ENCODE measurements around the gene OR1I1.
"Not testable (repeated sequence)": the region's sequence is repeated elsewhere in the genome, so short reads cannot be mapped to it uniquely, and the experiment has no call there.

OR1I1 gene

DNA sequence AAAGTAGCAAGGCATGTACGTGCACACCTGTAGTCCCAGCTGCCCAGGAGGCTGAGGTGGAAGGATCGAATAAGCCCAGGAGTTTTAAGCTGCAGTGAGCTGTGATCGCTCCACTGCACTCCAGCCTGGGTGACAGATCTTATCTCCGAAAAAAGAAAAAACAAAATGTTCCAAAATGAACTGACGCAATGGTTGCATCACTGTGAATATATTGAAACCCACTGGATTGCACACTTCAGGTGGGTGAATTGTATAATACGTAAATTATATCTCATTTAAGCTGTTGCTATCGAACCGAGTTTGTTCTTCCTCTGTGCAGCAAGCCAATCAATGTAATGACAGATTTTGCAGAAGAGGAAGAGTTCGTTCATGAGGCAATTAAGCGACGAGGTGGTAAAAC lies 34.3 kb upstream of the OR1I1 start:
- POLR2A ChIA-PET: no interaction called here
- H3K27ac ChIP-seq (ENCODE audit: insufficient read depth in 1 of 2, low read depth in 1 of 2, low read length in 2 of 2, poor library complexity in 1 of 2, severe bottlenecking in 2 of 2): no peak overlapping the region
- H3K36me3 ChIP-seq (ENCODE audit: control insufficient read depth in 4 of 4, insufficient read depth in 4 of 4, low read length in 3 of 4): no peaks in the 10 kb centered on the region
- peaks cover 0 to 3% (median 0%) of the 10 kb centered on the region in 5 experiments for H3K9me3 ChIP-seq (ENCODE audit: control extremely low read depth in 1 of 5, control insufficient read depth in 4 of 5, insufficient read depth in 2 of 5, low read depth in 1 of 5, low read length in 4 of 5)
- peaks cover 0 to 5% (median 3%) of the 10 kb centered on the region in 5 experiments for H3K27me3 ChIP-seq (replicated peaks in 2 of 5; ENCODE audit: control insufficient read depth in 4 of 5, insufficient read depth in 5 of 5, low read length in 4 of 5)
- H3K4me3 ChIP-seq (ENCODE audit: control insufficient read depth in 1 of 7, extremely low read depth in 1 of 7, insufficient read depth in 4 of 7, low read depth in 2 of 7, low read length in 6 of 7): no peak overlapping the region
- DNase-seq: no peak
- 68% methylated on average over 10 of the region's 11 CpGs for WGBS (ENCODE audit: insufficient coverage)
- CTCF ChIA-PET: no interaction called here
- H3K4me1 ChIP-seq (ENCODE audit: control extremely low read depth in 1 of 4, control insufficient read depth in 4 of 4, insufficient read depth in 4 of 4, low read length in 3 of 4): no peaks in the 10 kb centered on the region

DNA sequence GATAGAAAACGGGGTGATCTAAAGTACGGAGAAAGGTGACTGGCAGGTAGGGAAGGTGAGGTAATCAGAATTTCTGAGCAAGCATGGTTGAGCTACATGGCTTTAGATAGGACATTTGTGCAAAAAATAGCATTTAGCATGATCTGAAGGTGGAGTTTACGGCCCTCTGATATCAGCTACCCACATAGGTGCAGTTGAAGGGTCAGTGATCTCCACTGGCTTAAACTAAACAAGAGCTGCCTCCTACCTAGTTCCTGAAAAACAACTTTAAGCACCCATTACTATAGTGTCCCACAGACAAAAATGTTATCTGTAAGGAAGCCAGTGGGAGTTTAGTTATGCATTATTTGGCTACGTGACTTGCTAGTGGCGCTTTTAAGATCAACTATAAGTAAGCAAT lies 33.9 kb upstream of the OR1I1 start:
- DNase-seq: no peak
- H3K9me3 ChIP-seq (ENCODE audit: control extremely low read depth in 1 of 5, control insufficient read depth in 4 of 5, insufficient read depth in 2 of 5, low read depth in 1 of 5, low read length in 4 of 5): peaks cover 0 to 3% (median 0%) of the 10 kb centered on the region in 5 experiments
- H3K27ac ChIP-seq (ENCODE audit: insufficient read depth in 1 of 2, low read depth in 1 of 2, low read length in 2 of 2, poor library complexity in 1 of 2, severe bottlenecking in 2 of 2): no peak overlapping the region
- peaks cover 0 to 5% (median 3%) of the 10 kb centered on the region in 5 experiments for H3K27me3 ChIP-seq (replicated peaks in 2 of 5; ENCODE audit: control insufficient read depth in 4 of 5, insufficient read depth in 5 of 5, low read length in 4 of 5)
- ChIA-PET CTCF (no interaction called here), POLR2A (no interaction called here)
- H3K4me3 ChIP-seq (ENCODE audit: control insufficient read depth in 1 of 7, extremely low read depth in 1 of 7, insufficient read depth in 4 of 7, low read depth in 2 of 7, low read length in 6 of 7): no peak overlapping the region
- 100% methylated on average over 2 of the region's 5 CpGs for WGBS (ENCODE audit: insufficient coverage)
- H3K4me1 ChIP-seq (ENCODE audit: control extremely low read depth in 1 of 4, control insufficient read depth in 4 of 4, insufficient read depth in 4 of 4, low read length in 3 of 4): no peaks in the 10 kb centered on the region
- H3K36me3 ChIP-seq (ENCODE audit: control insufficient read depth in 4 of 4, insufficient read depth in 4 of 4, low read length in 3 of 4): no peaks in the 10 kb centered on the region

DNA sequence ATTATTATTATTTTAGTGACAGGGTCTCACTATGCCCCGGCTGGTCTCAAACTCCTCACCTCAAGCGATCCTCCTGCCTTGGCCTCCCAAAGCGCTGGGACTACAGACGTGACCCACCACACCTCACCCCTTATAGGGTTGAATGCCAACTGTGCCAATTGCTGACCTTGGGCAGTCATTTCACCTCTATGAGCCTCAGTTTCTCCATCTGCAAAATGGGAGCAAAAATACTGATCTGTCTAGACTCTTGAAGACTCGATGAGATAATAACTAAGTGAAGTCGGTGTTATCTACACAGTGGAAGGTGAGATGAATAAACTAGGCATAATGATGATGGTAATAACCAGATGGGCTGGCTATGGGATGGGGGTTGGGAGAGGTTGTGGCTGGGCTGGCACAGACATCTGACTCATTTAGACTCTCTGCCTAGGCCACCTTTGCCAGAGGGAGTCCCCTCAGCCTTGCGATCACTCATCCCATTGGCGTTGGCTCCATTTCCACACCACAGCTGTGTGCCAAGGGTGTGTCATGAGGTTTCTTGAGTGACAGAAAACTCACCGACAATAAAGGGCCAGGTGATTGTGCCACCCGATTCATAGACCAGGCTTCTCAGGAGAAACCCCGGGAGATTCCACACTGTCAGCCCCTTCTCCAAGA lies 33.0 kb upstream of the OR1I1 start, which contains the start of gene CASP14:
CASP14 (plus strand) TSS at position 596 of the 657 bp plus-strand sequence. CDS start 2,772 bp downstream, outside the sequence.
- Histone ChIP-seq H3K27ac (ENCODE audit: insufficient read depth in 1 of 2, low read depth in 1 of 2, low read length in 2 of 2, poor library complexity in 1 of 2, severe bottlenecking in 2 of 2) (no peak within 1 kb of the TSS), H3K9me3 (ENCODE audit: control extremely low read depth in 1 of 5, control insufficient read depth in 4 of 5, insufficient read depth in 2 of 5, low read depth in 1 of 5, low read length in 4 of 5) (peaks cover 0 to 3% (median 0%) of the 10 kb centered on the region in 5 experiments), H3K4me3 (ENCODE audit: control insufficient read depth in 1 of 7, extremely low read depth in 1 of 7, insufficient read depth in 4 of 7, low read depth in 2 of 7, low read length in 6 of 7) (no peak within 1 kb of the TSS), H3K27me3 (replicated peaks in 2 of 5; ENCODE audit: control insufficient read depth in 4 of 5, insufficient read depth in 5 of 5, low read length in 4 of 5) (peaks cover 0 to 5% (median 3%) of the 10 kb centered on the region in 5 experiments), H3K4me1 (ENCODE audit: control extremely low read depth in 1 of 4, control insufficient read depth in 4 of 4, insufficient read depth in 4 of 4, low read length in 3 of 4) (no peaks in the 10 kb centered on the region), H3K36me3 (ENCODE audit: control insufficient read depth in 4 of 4, insufficient read depth in 4 of 4, low read length in 3 of 4) (no peaks in the 10 kb centered on the region)
- POLR2A ChIA-PET: no interaction called here
- 93% methylated on average over 9 of the region's 11 CpGs for WGBS (ENCODE audit: insufficient coverage)
- DNase-seq: no peak
- CTCF ChIA-PET: no interaction called here

DNA sequence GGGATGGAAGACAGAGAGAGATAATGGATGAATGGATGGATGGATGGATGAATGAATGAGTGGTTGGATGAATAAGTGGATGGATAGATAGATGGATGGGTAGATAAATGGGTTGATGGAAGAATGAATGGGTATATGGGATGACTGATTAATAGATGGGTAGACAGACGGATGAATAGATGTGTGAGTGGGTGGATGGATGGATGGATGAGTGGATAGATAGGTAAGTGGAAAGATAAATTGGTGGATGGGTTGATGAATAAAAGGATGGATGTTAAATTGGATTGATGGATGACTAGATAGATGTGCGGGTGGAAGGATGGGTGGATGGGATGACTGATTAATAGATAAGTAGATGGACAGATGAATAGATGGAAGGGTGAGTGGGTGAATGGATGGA lies 31.4 kb upstream of the OR1I1 start:
- no peak overlapping the region for H3K4me3 ChIP-seq (ENCODE audit: control insufficient read depth in 1 of 7, extremely low read depth in 1 of 7, insufficient read depth in 4 of 7, low read depth in 2 of 7, low read length in 6 of 7)

DNA sequence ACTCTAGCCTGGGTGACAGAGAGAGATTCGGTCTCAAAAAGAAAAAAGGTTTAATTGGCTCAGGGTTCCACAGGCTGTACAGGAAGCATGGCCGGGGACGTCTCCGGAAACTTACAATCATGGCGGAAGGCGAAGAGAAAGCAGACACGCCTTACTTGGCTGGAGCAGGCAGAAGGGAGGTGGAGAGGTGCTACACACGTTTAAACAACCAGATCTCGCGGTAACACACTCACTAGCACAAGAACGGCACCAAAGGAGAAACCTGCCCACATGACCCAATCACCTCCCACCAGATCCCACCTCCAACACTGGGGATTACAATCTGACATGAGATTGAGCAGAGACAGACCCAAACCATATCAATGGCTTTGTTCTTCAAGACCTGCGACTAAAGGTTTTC lies 20.0 kb upstream of the OR1I1 start:
- POLR2A ChIA-PET: no interaction called here
- DNase-seq: no peak
- Histone ChIP-seq H3K4me3 (ENCODE audit: control insufficient read depth in 1 of 7, extremely low read depth in 1 of 7, insufficient read depth in 4 of 7, low read depth in 2 of 7, low read length in 6 of 7) (no peak overlapping the region), H3K27me3 (replicated peaks in 2 of 5; ENCODE audit: control insufficient read depth in 4 of 5, insufficient read depth in 5 of 5, low read length in 4 of 5) (peaks cover 0 to 6% (median 3%) of the 10 kb centered on the region in 5 experiments), H3K4me1 (ENCODE audit: control extremely low read depth in 1 of 4, control insufficient read depth in 4 of 4, insufficient read depth in 4 of 4, low read length in 3 of 4) (no peaks in the 10 kb centered on the region), H3K9me3 (ENCODE audit: control extremely low read depth in 1 of 5, control insufficient read depth in 4 of 5, insufficient read depth in 2 of 5, low read depth in 1 of 5, low read length in 4 of 5) (peaks cover 0 to 3% (median 0%) of the 10 kb centered on the region in 5 experiments), H3K36me3 (ENCODE audit: control insufficient read depth in 4 of 4, insufficient read depth in 4 of 4, low read length in 3 of 4) (no peaks in the 10 kb centered on the region), H3K27ac (ENCODE audit: insufficient read depth in 1 of 2, low read depth in 1 of 2, low read length in 2 of 2, poor library complexity in 1 of 2, severe bottlenecking in 2 of 2) (no peak overlapping the region)
- WGBS (ENCODE audit: insufficient coverage): 92% methylated on average over 7 of the region's 12 CpGs
- CTCF ChIA-PET: no interaction called here

More for the DNA sequence above, 31.4 kb upstream of the OR1I1 start:
- H3K4me1 ChIP-seq (ENCODE audit: control extremely low read depth in 1 of 4, control insufficient read depth in 4 of 4, insufficient read depth in 4 of 4, low read length in 3 of 4): no peaks in the 10 kb centered on the region
- no peak for DNase-seq
- peaks cover 0 to 6% (median 5%) of the 10 kb centered on the region in 5 experiments for H3K27me3 ChIP-seq (replicated peaks in 2 of 5; ENCODE audit: control insufficient read depth in 4 of 5, insufficient read depth in 5 of 5, low read length in 4 of 5)
- 94% methylated on average over 2 of the region's 2 CpGs for WGBS (ENCODE audit: insufficient coverage)
- ChIA-PET POLR2A (no interaction called here), CTCF (no interaction called here)
- peaks cover 0 to 3% (median 0%) of the 10 kb centered on the region in 5 experiments for H3K9me3 ChIP-seq (ENCODE audit: control extremely low read depth in 1 of 5, control insufficient read depth in 4 of 5, insufficient read depth in 2 of 5, low read depth in 1 of 5, low read length in 4 of 5)
- no peak overlapping the region for H3K27ac ChIP-seq (ENCODE audit: insufficient read depth in 1 of 2, low read depth in 1 of 2, low read length in 2 of 2, poor library complexity in 1 of 2, severe bottlenecking in 2 of 2)
- H3K36me3 ChIP-seq (ENCODE audit: control insufficient read depth in 4 of 4, insufficient read depth in 4 of 4, low read length in 3 of 4): no peaks in the 10 kb centered on the region

DNA sequence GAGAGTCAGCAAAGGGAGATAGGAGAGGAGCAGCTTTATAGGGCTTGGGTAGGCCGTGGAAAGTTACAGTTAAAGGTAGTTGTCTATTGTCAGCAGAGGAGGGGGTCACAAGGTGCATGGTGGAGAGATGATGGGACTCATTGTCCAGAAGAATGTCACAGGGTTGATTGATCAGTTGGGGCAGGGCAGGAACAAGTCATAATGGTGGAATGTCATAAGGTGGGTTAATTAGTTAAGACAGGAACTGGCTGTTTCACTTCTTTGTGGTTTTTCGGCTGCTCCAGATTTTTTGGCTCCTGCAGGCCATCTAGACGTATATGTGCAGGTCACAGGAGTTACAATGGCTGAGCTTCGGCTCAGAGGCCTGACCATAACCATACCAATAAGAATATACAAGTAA lies 11.6 kb upstream of the OR1I1 start:
- H3K27ac ChIP-seq (ENCODE audit: insufficient read depth in 1 of 2, low read depth in 1 of 2, low read length in 2 of 2, poor library complexity in 1 of 2, severe bottlenecking in 2 of 2); H3K27me3 ChIP-seq (replicated peaks in 2 of 5; ENCODE audit: control insufficient read depth in 4 of 5, insufficient read depth in 5 of 5, low read length in 4 of 5); H3K9me3 ChIP-seq (ENCODE audit: control extremely low read depth in 1 of 5, control insufficient read depth in 4 of 5, insufficient read depth in 2 of 5, low read depth in 1 of 5, low read length in 4 of 5); H3K4me1 ChIP-seq (ENCODE audit: control extremely low read depth in 1 of 4, control insufficient read depth in 4 of 4, insufficient read depth in 4 of 4, low read length in 3 of 4); DNase-seq; POLR2A ChIA-PET; CTCF ChIA-PET; H3K36me3 ChIP-seq (ENCODE audit: control insufficient read depth in 4 of 4, insufficient read depth in 4 of 4, low read length in 3 of 4); H3K4me3 ChIP-seq (ENCODE audit: control insufficient read depth in 1 of 7, extremely low read depth in 1 of 7, insufficient read depth in 4 of 7, low read depth in 2 of 7, low read length in 6 of 7): not testable (repeated sequence)
- 93% methylated on average over 3 of the region's 4 CpGs for WGBS (ENCODE audit: insufficient coverage)

DNA sequence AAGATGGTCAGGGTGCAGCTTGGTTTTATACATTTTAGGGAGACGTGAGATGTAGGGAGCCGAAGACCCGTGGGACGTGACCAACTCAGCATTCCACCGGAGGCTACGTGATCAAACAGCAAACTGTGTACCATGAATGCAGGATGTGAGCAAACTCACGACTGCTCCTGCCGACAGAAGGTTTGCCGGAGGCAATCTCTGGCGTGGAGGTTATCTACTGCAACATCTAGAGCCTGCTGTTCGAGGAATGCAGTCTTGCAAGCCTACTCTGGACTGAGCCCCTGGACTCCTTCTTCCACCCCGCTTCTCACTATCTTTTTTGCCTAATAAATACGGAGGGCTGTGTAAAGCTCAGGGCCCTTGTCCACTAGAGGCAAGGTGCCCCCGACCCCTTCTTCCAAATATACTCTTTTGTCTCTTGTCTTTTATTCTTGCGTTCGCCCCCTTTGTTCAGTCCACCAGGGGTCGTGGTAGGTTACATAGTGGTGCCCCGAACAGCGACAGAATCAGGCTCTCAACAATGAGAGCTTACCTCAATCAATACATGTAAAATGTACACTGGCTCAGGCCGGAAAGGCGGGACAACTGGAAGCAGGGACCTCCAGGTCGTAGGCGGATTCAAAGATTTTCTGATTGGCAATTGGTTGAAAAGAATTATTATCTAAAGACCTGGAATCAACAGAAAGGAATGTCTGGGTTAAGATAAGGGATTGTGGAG lies 8.9 kb upstream of the OR1I1 start:
- Histone ChIP-seq H3K27me3 (replicated peaks in 2 of 5; ENCODE audit: control insufficient read depth in 4 of 5, insufficient read depth in 5 of 5, low read length in 4 of 5) (no peaks in the 10 kb centered on the region), H3K4me1 (ENCODE audit: control extremely low read depth in 1 of 4, control insufficient read depth in 4 of 4, insufficient read depth in 4 of 4, low read length in 3 of 4) (no peaks in the 10 kb centered on the region), H3K36me3 (ENCODE audit: control insufficient read depth in 4 of 4, insufficient read depth in 4 of 4, low read length in 3 of 4) (no peaks in the 10 kb centered on the region), H3K27ac (ENCODE audit: insufficient read depth in 1 of 2, low read depth in 1 of 2, low read length in 2 of 2, poor library complexity in 1 of 2, severe bottlenecking in 2 of 2) (no peak overlapping the region), H3K4me3 (ENCODE audit: control insufficient read depth in 1 of 7, extremely low read depth in 1 of 7, insufficient read depth in 4 of 7, low read depth in 2 of 7, low read length in 6 of 7) (no peak overlapping the region), H3K9me3 (ENCODE audit: control extremely low read depth in 1 of 5, control insufficient read depth in 4 of 5, insufficient read depth in 2 of 5, low read depth in 1 of 5, low read length in 4 of 5) (no peaks in the 10 kb centered on the region)
- ChIA-PET POLR2A (no interaction called here), CTCF (no interaction called here)
- DNase-seq: no peak
- 91% methylated on average over 22 of the region's 23 CpGs for WGBS (ENCODE audit: insufficient coverage)
